Epithelial cell of umbilical artery (primary cell): ENCODE measurements around the gene LHX8. TPM values are rescaled to one million over a fixed set of nuclear protein-coding genes. Genes with fewer than 3 reads are reported as not detected.

Experiments
- total RNA-seq: library from RNA; depleted of rRNA; stranded (reverse); fragments of >200 nt; gene quantifications from 2 replicates; pipeline ENCODE4 v1.2.3, GENCODE V29; 2014

LHX8 gene
- total RNA-seq, result not detected in 2 replicates

GRCh38 chr1:75133750-75134646, at the start of gene LHX8:
Gene LHX8, plus strand, starts transcription at chr1:75134388. Its CDS starts 2,227 bp downstream, at chr1:75136615.

